Adrenal gland (tissue), 5 donors: Measurements from ENCODE around the gene LMAN1L.
A peak's percentile ranks its signal among the peaks of the same experiment; 100 is the strongest.

Experiments
- POLR2A ChIP-seq, 2 donors: fragments of 450-650 bp; IDR thresholded peaks; one replicate each; pipeline ENCODE4 v1.6.1; 2017; ENCODE audit warnings: antibody characterized with exemption in 2 of 2, mild to moderate bottlenecking in 2 of 2, moderate library complexity in 1 of 2
- TF ChIP-seq, protein P1 (sequence below), 6 experiments: fragments of 450-650 bp in 4 of 6; fragments of 200-600 bp in 2 of 6; sonication (generic) in 1 of 6; IDR thresholded peaks; 1 replicate in 5 of 6; 2 replicates in 1 of 6; pipeline versions ENCODE4 v1.5.1 to v1.8.0; 2016 to 2021; ENCODE audit warnings: antibody characterized with exemption in 6 of 6, mild to moderate bottlenecking in 2 of 6, moderate library complexity in 1 of 6
- donor health status: DM: no; HTN: no; CAD: no.

DNA sequence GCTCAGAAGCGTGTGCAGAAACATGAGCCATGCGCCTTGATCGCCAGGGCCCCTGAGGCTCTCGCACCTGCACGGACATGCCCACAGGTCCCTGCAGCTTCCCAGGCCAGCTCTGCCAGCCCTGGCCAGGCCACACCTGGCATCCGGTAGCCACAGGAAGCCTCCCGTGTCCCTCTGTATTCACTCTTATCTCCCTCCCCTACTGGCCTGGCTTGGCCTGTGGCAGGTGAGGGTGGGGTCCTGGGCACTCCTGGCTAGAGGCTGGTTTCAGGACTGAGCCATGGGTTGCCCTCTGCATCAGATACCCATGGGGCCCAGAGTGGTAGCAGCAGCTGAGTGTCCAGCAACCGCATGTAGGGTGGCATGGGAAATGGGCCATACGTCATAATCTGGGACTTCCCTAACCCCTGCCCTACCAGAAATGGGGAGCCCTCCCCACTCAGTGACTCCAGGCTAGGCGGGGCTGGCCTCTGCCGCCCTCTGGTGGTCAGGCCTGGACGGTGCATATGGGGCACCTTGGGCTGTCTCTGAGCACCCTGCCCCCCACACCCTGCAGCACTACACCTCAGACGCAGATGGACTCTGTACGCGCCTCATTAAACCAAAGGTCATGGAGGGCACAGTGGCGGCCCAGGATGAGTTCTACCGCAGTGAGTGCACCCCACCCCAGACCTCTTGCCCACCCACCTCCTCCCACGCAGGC, 12.6 kb upstream of the LMAN1L start:
- no peak for TF ChIP-seq POLR2A (IDR thresholded peaks at IDR 0.05)
- TF ChIP-seq, protein P1, sequence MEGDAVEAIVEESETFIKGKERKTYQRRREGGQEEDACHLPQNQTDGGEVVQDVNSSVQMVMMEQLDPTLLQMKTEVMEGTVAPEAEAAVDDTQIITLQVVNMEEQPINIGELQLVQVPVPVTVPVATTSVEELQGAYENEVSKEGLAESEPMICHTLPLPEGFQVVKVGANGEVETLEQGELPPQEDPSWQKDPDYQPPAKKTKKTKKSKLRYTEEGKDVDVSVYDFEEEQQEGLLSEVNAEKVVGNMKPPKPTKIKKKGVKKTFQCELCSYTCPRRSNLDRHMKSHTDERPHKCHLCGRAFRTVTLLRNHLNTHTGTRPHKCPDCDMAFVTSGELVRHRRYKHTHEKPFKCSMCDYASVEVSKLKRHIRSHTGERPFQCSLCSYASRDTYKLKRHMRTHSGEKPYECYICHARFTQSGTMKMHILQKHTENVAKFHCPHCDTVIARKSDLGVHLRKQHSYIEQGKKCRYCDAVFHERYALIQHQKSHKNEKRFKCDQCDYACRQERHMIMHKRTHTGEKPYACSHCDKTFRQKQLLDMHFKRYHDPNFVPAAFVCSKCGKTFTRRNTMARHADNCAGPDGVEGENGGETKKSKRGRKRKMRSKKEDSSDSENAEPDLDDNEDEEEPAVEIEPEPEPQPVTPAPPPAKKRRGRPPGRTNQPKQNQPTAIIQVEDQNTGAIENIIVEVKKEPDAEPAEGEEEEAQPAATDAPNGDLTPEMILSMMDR (IDR thresholded peaks at IDR 0.05): peak; percentile 92 to 96 (median 94)
